B cell (primary cell): Measurements from ENCODE around the gene BYSL.

Experiments
- EZH2 ChIP-seq: IDR thresholded peaks from 2 replicates; pipeline ENCODE4 v1.6.1; 2012; ENCODE audit warnings: borderline replicate concordance, low read depth, mild to moderate bottlenecking, moderate library complexity, low read length; ENCODE audit not compliant: insufficient read depth, poor library complexity, severe bottlenecking
- TF ChIP-seq, protein P1 (sequence below): fragments of 200-600 bp; IDR thresholded peaks from one replicate; pipeline ENCODE4 v1.8.0; 2022; ENCODE audit warnings: antibody characterized with exemption, mild to moderate bottlenecking

DNA sequence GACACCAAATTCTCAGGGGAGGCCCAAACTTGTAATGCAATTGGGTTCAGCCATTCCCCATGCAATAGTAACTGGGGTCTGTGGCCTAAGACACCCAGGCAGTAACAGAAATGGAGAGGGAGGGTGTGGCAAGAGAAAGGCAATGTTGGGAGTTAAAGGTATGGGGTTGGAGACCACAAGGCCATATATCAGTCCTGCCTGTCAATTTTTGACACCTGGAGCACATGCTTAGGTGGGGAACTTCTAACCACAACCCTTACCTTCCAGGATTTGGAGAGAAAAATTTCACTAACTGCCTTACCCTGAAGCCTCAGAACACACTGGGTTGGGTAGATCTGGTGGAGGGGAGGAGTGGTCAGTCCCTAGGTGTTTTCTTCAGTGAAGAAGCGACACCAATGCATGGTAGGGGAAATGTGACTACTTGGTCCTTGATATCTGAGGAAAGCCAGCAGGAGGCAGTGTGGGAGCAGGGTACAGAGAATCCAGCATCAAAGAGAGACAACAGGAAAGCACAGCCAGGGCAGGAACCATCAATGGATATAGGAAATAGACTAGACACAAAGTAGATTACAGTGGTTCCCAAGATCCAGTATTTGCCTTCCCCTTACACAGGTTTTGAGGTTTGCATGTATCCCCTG is 19.3 kb upstream of the BYSL start:
- TF ChIP-seq, protein P1, sequence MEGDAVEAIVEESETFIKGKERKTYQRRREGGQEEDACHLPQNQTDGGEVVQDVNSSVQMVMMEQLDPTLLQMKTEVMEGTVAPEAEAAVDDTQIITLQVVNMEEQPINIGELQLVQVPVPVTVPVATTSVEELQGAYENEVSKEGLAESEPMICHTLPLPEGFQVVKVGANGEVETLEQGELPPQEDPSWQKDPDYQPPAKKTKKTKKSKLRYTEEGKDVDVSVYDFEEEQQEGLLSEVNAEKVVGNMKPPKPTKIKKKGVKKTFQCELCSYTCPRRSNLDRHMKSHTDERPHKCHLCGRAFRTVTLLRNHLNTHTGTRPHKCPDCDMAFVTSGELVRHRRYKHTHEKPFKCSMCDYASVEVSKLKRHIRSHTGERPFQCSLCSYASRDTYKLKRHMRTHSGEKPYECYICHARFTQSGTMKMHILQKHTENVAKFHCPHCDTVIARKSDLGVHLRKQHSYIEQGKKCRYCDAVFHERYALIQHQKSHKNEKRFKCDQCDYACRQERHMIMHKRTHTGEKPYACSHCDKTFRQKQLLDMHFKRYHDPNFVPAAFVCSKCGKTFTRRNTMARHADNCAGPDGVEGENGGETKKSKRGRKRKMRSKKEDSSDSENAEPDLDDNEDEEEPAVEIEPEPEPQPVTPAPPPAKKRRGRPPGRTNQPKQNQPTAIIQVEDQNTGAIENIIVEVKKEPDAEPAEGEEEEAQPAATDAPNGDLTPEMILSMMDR: peak; percentile 26
- no peak for TF ChIP-seq EZH2
